Right atrium auricular region (tissue), 2 donors: ENCODE data around the gene CREM. TPM values are rescaled to one million over a fixed set of nuclear protein-coding genes. Genes with fewer than 3 reads are reported as not detected.

ENCODE experiments used
- DNase-seq: peaks from one replicate; pipeline ENCODE4 v3.0.0-alpha.2; 2019; ENCODE audit warnings: low spot score
- H3K27ac ChIP-seq, 2 donors: fragments of 200-600 bp; sonication (generic); 1 replicate in 1 of 2; 2 replicates in 1 of 2; pipeline ENCODE4 v1.5.1; 2016 to 2019
- H3K27me3 ChIP-seq, 2 donors: fragments of 200-600 bp; sonication (generic); one replicate each; pipeline versions ENCODE4 v1.5.1 to v1.6.0; 2017 to 2019
- H3K36me3 ChIP-seq: fragments of 200-600 bp; sonication (generic); one replicate; pipeline ENCODE4 v1.5.1; 2016
- H3K4me1 ChIP-seq, 2 donors: fragments of 200-600 bp; sonication (generic); one replicate each; pipeline versions ENCODE4 v1.5.1 to v1.6.0; 2017 to 2019
- H3K4me3 ChIP-seq, 2 donors: fragments of 200-600 bp; sonication (generic); 1 replicate in 1 of 2; 2 replicates in 1 of 2; pipeline ENCODE4 v1.5.1; 2017 to 2019; ENCODE audit warnings: mild to moderate bottlenecking in 1 of 2, moderate library complexity in 1 of 2
- H3K9me3 ChIP-seq, 2 donors: fragments of 200-600 bp; sonication (generic); one replicate each; pipeline ENCODE4 v1.5.1; 2019
- CTCF ChIP-seq, 2 donors: fragments of 200-600 bp; sonication (generic); IDR thresholded peaks; one replicate each; pipeline ENCODE4 v1.5.1; 2019; ENCODE audit warnings: antibody characterized with exemption in 2 of 2
- total RNA-seq, 2 donors: library from RNA; depleted of rRNA; stranded (reverse); fragments of >200 nt; gene quantifications; one replicate each; pipeline ENCODE4 v1.1.0, GENCODE V29; 2016

The CREM gene
- total RNA-seq, 2 donors from 2014 or later = 33.4 to 39.9 TPM

DNA sequence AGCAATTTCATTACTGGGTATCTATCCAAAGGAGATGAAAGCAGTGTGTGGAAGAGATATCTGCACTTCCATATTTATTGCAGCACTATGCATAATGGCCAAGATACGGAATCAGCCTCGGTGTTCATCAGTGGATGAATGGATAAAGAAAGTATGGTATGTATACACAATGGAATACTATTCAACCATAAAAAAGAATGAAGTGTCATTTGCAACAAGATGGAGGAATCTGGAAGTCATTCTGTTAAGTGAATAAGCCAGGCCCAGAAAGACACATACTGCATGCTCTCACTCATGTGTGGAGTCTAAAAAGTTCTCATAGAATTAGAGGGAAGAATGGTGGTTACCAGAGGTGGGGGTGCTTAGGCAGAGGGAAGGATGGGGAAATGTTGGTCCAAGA, 35.3 kb downstream of the CREM start:
- H3K27ac ChIP-seq = no peak overlapping the region
- no peak for DNase-seq
- H3K36me3 ChIP-seq = no peaks in the 10 kb centered on the region
- H3K27me3 ChIP-seq = no peaks in the 10 kb centered on the region
- H3K9me3 ChIP-seq = peaks cover 0 to 5% of the 10 kb centered on the region in 2 donors
- no peak for TF ChIP-seq CTCF (IDR thresholded peaks at IDR 0.05)
- no peak overlapping the region for H3K4me3 ChIP-seq
- H3K4me1 ChIP-seq = no peaks in the 10 kb centered on the region

DNA sequence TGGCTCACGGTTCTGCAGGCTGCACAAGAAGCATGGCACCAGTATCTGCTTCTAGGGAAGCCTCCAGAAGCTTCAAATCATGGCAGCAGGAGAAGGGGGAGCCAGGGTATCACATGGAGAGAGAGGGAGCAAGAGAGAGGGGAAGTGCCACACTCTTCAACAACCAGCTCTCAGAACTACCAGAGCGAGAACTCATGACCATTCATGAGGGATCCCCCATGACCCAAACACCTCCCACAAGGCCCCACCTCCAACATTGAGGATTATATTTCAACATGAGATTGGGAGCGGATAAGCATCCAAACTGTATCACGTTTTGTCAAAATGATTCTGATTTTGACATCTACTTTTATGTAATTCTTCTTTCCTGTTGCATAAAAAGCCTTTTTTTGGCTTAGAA, 38.5 kb downstream of the CREM start:
- no peak for TF ChIP-seq CTCF (IDR thresholded peaks at IDR 0.05)
- no peak overlapping the region for H3K27ac ChIP-seq
- no peaks in the 10 kb centered on the region for H3K27me3 ChIP-seq
- no peaks in the 10 kb centered on the region for H3K9me3 ChIP-seq
- H3K4me1 ChIP-seq = no peaks in the 10 kb centered on the region
- H3K4me3 ChIP-seq = no peak overlapping the region
- DNase-seq = no peak
- H3K36me3 ChIP-seq = no peaks in the 10 kb centered on the region

- DNase-seq = no peak
- H3K4me1 ChIP-seq = no peaks in the 10 kb centered on the region
- TF ChIP-seq CTCF (IDR thresholded peaks at IDR 0.05) = no peak
- no peak overlapping the region for H3K4me3 ChIP-seq
- no peaks in the 10 kb centered on the region for H3K9me3 ChIP-seq
- H3K27me3 ChIP-seq = no peaks in the 10 kb centered on the region
- no peaks in the 10 kb centered on the region for H3K36me3 ChIP-seq
- no peak overlapping the region for H3K27ac ChIP-seq
These were observed 39.2 kb downstream of the CREM start for GRCh38 chr10:35165811-35166210.

DNA sequence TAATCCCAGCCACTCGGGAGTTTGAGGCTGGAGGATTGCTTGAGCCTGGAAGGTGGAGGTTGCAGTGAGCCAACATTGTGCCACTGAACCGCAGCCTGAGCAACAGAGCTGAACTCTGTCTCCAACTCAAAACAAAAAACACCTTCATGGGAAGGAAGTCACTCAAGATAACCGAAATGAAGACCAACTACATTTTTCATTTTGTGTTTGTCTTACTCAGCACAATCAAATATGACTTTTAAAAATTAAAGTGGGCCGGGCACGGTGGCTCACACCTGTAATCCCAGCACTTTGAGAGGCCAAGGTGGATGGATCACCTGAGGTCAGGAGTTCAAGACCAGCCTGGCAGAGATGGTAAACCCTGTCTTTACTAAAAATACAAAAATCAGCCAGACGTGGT, 40.0 kb downstream of the CREM start:
- H3K9me3 ChIP-seq = no peaks in the 10 kb centered on the region
- H3K4me3 ChIP-seq = no peak overlapping the region
- no peak overlapping the region for H3K27ac ChIP-seq
- H3K27me3 ChIP-seq = no peaks in the 10 kb centered on the region
- no peak for DNase-seq
- H3K36me3 ChIP-seq = no peaks in the 10 kb centered on the region
- TF ChIP-seq CTCF (IDR thresholded peaks at IDR 0.05) = no peak
- no peaks in the 10 kb centered on the region for H3K4me1 ChIP-seq

DNA sequence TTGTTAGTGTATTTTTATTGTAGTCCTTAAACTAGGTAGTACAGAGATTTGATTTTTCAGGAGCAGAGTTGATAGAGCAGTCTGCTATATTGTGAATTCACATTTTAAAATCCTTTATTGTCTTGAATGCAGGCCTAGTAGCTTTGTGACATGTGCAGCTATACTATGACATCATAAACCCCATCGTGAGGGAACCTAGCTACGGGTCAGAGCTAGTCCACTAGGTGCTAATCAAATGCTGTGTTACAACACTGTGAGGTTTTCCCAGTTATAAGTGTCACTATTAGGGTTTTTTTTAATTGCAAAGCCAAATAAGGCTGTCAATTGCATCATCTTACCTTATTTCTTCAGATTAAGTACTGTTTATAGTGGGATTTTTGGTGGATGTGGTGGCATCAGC, 40.7 kb downstream of the CREM start:
- Histone ChIP-seq H3K9me3 (no peaks in the 10 kb centered on the region), H3K36me3 (no peaks in the 10 kb centered on the region), H3K27ac (no peak overlapping the region), H3K4me3 (no peak overlapping the region), H3K27me3 (no peaks in the 10 kb centered on the region), H3K4me1 (no peaks in the 10 kb centered on the region)
- TF ChIP-seq CTCF (IDR thresholded peaks at IDR 0.05) = no peak
- DNase-seq = no peak

GRCh38 chr10:35172146-35172545, 45.5 kb downstream of the CREM start:
- H3K9me3 ChIP-seq = no peaks in the 10 kb centered on the region
- H3K36me3 ChIP-seq = no peaks in the 10 kb centered on the region
- no peaks in the 10 kb centered on the region for H3K27me3 ChIP-seq
- DNase-seq = no peak
- no peak overlapping the region for H3K27ac ChIP-seq
- no peaks in the 10 kb centered on the region for H3K4me1 ChIP-seq
- no peak overlapping the region for H3K4me3 ChIP-seq
- TF ChIP-seq CTCF (IDR thresholded peaks at IDR 0.05) = no peak
